ENCODE data around the gene FGD3. TPM values are rescaled to one million over a fixed set of nuclear protein-coding genes. Genes with fewer than 3 reads are reported as not detected.
A peak's percentile ranks its signal among the peaks of the same experiment; 100 is the strongest.

The FGD3 gene
- total RNA-seq, 2 experiments from 2014 or later: 72.1 to 91.2 TPM

DNA sequence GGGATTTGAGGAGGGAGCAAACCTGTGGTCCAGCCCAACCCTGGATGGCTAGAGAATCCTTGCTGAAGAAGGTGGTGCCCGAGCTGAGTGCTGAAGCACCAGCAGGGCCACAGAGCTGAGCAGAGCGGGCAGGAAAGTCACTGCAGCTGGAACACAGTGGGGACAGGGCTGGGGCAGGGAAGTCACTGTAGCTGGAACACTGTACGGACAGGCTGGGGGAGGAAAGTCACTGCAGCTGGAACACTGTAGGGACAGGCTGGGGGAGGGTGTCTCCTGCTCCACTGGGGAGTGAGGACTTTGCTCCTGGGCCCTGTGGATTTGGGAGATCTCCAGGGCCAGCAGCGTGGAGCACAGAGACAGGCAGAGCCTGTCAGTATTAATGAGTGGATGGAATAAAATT lies 102.2 kb downstream of the FGD3 start:
- no peak for ATAC-seq
- peaks cover 2% of the 10 kb centered on the region for H3K36me3 Mint-ChIP-seq
- CTCF ChIA-PET: interaction anchor here (0.8 to 1.4 kb wide), 2 partner anchors 10 to 46 kb away, joined by 3 to 4 read pairs; no protein-coding TSS in a partner anchor
- DNase-seq: no peak
- peaks cover 9% of the 10 kb centered on the region for H3K4me1 Mint-ChIP-seq
- peaks cover 2% of the 10 kb centered on the region for H3K9me3 Mint-ChIP-seq (ENCODE audit: low read depth)
- H3K4me3 Mint-ChIP-seq: no peak overlapping the region
- no peak overlapping the region for H3K27ac Mint-ChIP-seq
- H3K27me3 Mint-ChIP-seq: peaks cover 4% of the 10 kb centered on the region

DNA sequence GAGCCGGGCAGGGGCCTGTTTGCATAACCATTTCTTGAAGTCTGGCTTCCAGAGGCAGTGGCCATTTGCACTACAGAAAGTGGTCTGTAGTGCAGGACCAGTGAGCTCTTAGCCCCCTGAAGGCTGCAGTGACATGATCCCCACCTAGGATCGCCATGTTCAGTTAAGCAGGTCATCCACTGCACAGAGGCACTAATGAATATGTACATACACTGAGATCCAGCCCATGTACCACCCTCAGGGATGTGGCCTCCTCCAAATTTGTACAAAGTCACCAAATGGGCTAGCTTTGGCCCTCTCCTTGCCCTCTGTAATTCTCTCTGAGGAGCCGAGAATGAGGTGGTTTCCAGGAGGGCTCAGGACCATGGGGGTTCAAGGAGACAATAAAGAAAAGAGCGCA lies 102.9 kb downstream of the FGD3 start:
- ATAC-seq (no peak), DNase-seq (no peak)
- Mint-ChIP-seq H3K27ac (no peak overlapping the region), H3K4me1 (peaks cover 11% of the 10 kb centered on the region), H3K4me3 (no peak overlapping the region), H3K36me3 (no peaks in the 10 kb centered on the region), H3K27me3 (peaks cover 4% of the 10 kb centered on the region), H3K9me3 (ENCODE audit: low read depth) (no peaks in the 10 kb centered on the region)
- CTCF ChIA-PET: interaction anchor here (0.8 to 1.4 kb wide), 3 partner anchors 9 to 47 kb away, joined by 3 to 4 read pairs (median 4); no protein-coding TSS in a partner anchor

DNA sequence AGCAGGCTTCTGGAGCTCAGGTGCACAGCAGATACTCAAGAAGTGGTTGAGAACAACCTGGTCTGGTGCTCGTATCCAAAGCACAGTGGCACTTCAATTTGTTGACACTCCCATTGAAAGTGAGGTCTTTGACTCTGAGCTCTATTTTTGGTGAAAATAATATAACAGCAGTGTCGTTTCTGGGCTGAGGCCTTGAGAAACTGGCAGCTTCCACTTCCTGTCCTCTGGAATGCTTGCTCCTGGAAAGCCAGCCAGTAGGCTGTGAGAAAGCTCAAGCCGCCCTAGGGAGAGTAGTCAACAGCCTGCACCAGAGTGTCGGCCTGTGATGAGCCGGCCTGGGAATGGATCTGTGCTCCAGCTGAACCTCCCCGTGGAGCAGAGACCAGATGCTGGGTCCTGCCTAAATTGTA lies 104.4 kb downstream of the FGD3 start:
- DNase-seq (no peak), ATAC-seq (no peak)
- Mint-ChIP-seq H3K4me1 (peaks cover 11% of the 10 kb centered on the region), H3K36me3 (no peaks in the 10 kb centered on the region), H3K27me3 (no peaks in the 10 kb centered on the region), H3K9me3 (ENCODE audit: low read depth) (no peaks in the 10 kb centered on the region), H3K27ac (no peak overlapping the region), H3K4me3 (no peak overlapping the region)
- CTCF ChIA-PET: interaction anchor here (0.9 to 2.5 kb wide), 4 partner anchors 10 to 57 kb away, joined by 4 to 7 read pairs (median 5); no protein-coding TSS in a partner anchor

DNA sequence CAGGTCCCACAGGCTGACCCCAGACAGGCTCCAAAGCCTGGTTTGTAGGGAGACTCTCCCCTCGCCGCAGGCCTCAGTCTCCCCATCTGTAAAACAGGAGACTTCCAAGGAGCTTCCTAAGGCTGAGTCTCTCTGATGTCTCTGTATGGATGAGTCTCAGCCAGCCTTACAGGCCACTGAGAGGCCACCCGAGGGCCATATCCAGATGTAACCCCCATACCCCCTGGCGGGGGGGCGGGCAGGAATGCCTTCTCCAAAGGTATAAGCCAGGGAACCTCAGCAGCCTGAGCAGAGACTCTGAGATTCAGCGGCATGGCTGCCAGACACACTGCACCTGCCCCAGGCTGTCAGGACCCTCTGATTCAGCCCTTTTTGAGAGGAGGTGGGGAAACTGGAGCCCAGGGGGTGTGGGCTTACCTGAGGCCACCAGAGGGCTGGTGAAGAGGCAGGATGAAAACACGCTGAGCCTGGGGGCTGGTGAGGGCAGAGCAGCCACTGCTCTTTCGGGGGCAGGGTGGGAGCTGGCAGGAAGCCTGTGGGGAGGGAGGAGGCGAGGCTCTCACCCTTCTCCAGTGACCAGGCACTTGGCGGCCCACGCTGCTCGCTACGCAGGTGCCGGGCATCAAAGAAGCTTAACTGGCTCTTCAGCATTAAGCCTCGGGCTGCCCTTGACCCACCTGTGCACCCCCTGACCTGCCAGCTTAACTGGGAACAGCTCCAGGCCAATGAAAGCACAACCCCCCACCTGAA lies 105.6 kb downstream of the FGD3 start:
- CTCF ChIA-PET: interaction anchor here (0.6 to 2.5 kb wide), 4 partner anchors 27 to 63 kb away, joined by 3 to 7 read pairs (median 5); no protein-coding TSS in a partner anchor

DNA sequence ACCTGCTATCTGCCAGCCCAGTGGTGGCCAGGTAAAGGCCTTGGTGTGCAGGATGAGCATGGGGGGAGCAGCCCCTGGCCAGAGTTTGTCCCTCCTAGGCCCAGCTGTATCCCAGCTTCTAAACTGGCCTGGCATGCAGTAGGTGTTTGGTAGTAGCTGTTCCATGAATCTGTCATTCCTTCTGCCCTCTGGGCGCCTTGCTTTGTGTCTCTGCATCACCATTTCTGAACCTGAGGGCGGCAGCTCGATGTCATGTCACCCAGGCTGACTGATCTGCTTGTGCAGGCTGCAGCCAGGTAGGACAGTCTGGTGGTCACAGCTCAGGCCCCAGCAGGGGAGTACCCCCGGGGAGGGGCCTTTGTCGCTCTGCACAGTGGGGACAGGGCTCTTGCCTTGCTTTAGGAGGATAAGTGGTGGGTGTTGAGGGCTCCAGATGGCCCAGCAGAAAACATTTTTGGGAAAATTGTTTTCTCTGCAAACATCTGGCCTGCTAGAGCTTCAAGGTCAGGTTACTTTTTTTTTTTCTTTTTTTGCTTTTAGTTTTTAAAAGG lies 106.5 kb downstream of the FGD3 start:
- H3K9me3 Mint-ChIP-seq (ENCODE audit: low read depth): no peaks in the 10 kb centered on the region
- H3K4me1 Mint-ChIP-seq: peaks cover 12% of the 10 kb centered on the region
- no peaks in the 10 kb centered on the region for H3K27me3 Mint-ChIP-seq
- no peak overlapping the region for H3K27ac Mint-ChIP-seq
- no peak for ATAC-seq
- CTCF ChIA-PET: interaction anchor here (2.4 to 2.5 kb wide), 2 partner anchors 28 to 55 kb away, joined by 6 to 7 read pairs; no protein-coding TSS in a partner anchor
- DNase-seq: no peak
- no peaks in the 10 kb centered on the region for H3K36me3 Mint-ChIP-seq
- H3K4me3 Mint-ChIP-seq: no peak overlapping the region

More for the DNA sequence above, 105.6 kb downstream of the FGD3 start:
- no peak overlapping the region for H3K4me3 Mint-ChIP-seq
- no peak for ATAC-seq
- H3K27me3 Mint-ChIP-seq: no peaks in the 10 kb centered on the region
- H3K4me1 Mint-ChIP-seq: peaks cover 14% of the 10 kb centered on the region
- no peaks in the 10 kb centered on the region for H3K9me3 Mint-ChIP-seq (ENCODE audit: low read depth)
- no peak overlapping the region for H3K27ac Mint-ChIP-seq
- DNase-seq: no peak
- H3K36me3 Mint-ChIP-seq: no peaks in the 10 kb centered on the region

DNA sequence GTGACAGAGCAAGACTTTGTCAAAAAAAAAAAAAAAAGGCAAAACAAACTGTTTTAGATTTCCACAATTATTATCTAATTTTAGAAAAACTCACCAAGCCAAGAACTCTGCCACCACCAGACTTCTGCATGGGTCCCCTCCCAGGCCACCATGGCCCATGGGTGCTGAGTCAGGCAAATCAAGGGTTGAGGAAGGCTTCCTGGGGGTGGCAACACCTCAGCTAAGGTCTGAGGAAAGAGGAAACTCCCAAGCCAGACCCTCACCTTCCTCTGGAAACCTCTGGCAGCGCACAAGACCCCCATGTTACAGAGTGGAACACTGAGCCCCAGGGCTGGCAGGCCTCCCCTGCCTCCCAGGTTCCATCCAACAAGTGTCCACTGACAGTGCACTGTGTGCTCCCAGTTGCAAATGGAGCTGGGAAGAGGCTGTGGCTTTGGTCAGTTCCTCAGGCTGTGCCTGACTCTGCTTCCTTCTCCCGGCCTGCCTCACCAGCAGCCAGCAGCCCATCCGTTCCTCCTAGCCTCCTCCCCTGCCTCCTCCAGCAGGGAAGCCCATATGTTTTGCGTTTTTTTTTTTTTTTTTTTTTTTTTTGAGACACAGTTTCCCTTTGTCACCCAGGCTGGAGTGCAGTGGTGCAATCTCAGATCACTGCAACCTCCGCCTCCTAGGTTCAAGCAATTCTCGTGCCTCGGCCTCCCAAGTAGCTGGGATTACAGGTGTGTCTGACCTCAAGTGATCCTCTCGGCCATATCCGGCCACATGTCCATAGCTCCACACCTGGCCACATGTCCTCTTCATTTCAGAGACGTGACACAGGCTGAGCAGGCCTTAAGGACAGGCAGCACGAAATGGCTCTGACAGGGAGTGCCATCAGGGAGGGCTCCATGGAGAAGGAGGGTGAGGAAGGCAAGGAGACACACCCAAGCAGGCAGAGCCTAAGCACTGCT lies 107.7 kb downstream of the FGD3 start:
- Mint-ChIP-seq H3K27me3 (no peaks in the 10 kb centered on the region), H3K4me1 (peaks cover 18% of the 10 kb centered on the region), H3K9me3 (ENCODE audit: low read depth) (no peaks in the 10 kb centered on the region), H3K4me3 (no peak overlapping the region), H3K36me3 (no peaks in the 10 kb centered on the region), H3K27ac (no peak overlapping the region)
- CTCF ChIA-PET: interaction anchor here (1.0 kb wide), 1 partner anchor 15 kb away, joined by 3 read pairs; no protein-coding TSS in a partner anchor
- DNase-seq (no peak), ATAC-seq (no peak)

DNA sequence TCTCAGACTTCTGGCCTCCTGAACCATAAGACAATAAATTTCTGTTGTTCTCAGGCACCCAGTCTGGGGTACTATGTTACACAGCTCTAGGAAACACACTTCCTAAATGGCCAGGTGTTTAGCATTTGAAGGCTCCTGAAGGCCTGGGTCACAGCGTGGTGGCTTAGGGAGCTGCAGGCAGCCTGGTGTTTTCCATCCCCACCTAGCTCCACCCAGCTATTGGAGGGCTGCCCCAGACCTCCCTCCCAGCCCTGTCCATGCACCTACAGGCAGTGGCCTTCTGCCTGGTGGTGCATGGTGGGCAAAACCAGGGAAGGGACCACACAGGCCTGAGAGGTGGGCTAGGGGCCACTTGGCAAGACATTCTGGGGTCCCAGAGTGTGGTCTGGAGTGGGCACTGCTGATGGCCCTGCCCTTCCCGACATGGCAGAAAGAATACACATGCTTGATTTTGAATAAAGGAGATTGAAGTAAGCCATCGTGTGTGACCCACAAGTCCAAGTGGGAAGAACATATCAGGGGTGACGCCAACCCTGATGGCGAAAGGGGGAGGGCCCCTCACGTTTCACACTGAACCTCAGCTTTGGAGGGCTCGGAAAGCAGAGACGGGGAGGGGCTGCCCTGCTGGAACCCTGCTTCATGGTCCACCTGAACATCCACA lies 109.8 kb downstream of the FGD3 start:
- CTCF ChIA-PET: interaction anchor here (0.6 kb wide), 1 partner anchor 100 kb away, joined by 3 read pairs; no protein-coding TSS in a partner anchor
- no peak overlapping the region for H3K4me3 Mint-ChIP-seq
- ATAC-seq (no peak), DNase-seq (no peak)
- H3K27ac Mint-ChIP-seq: no peak overlapping the region
- no peaks in the 10 kb centered on the region for H3K27me3 Mint-ChIP-seq
- peaks cover 3% of the 10 kb centered on the region for H3K36me3 Mint-ChIP-seq
- H3K9me3 Mint-ChIP-seq (ENCODE audit: low read depth): no peaks in the 10 kb centered on the region
- H3K4me1 Mint-ChIP-seq: peaks cover 39% of the 10 kb centered on the region

DNA sequence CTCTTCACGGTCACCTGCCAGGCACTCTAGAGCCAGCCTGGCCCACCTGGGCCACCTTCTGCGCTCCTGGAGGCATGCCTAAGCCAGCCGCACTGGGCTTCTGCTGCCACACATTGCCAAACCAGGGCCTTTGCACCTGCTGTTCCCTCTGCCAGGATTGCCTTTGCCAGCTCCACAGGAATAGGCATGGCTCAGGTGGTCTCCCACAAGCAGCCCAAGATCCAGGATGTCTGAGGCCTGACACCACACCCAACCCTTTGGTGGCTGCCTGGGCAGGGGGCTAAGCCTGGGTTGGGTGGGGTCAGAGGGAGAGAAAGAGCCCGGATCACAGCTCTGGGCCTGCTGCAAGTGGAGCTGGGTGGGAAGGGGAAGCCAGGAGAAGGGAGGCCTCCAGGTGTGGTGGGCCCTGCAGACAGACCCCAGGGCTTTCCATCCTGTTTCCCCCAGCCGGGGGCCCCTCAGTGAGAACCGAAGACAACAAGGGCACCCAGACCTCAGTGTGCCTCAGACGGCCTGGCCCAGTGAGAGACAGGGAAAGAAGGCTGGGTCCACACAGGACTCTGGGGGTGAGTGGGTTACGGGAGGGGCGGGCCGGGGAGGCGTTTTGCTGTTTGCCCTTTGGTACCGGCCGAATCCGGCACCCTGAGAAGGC lies 110.5 kb downstream of the FGD3 start:
- ATAC-seq (peak; percentile 7), DNase-seq (no peak)
- no peaks in the 10 kb centered on the region for H3K9me3 Mint-ChIP-seq (ENCODE audit: low read depth)
- H3K4me3 Mint-ChIP-seq: peak overlapping the region; percentile 46
- CTCF ChIA-PET: interaction anchor here (0.6 kb wide), 1 partner anchor 100 kb away, joined by 3 read pairs; no protein-coding TSS in a partner anchor
- peaks cover 7% of the 10 kb centered on the region for H3K36me3 Mint-ChIP-seq
- H3K27me3 Mint-ChIP-seq: no peaks in the 10 kb centered on the region
- H3K27ac Mint-ChIP-seq: peak overlapping the region; percentile 63
- H3K4me1 Mint-ChIP-seq: peaks cover 46% of the 10 kb centered on the region

DNA sequence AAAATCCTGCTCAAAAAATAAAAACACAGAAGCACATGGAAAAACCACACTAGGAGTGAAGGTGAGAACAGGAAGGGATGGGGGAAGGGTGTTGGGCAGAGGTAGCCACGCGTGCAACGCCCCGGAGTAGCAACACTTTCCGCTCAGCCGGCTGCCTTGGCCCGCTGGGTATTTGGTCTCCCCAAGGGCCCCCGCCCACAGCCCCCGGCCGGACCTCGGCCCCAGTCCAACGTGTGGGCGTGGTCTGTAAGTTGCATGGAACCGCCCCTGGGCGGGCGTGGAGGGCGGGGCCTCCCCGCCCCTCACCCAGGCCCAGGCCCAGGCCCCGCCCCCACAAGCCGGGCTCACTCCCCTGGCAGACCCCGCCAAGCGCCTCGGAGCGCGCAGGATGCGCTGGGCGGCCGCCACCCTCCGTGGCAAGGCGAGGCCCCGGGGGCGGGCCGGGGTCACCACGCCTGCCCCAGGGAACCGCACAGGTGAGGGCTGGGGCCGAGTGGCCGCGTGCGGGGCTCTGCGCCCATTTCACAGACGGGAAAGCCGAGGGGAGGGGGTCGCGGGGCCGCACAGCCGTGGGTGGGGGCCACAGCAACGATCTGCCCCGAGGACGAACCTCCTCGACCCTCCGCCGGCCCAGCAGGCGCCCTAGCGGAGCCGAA lies 111.2 kb downstream of the FGD3 start, which contains the start of gene SUSD3:
Gene SUSD3, plus strand, starts transcription at position 347 of the 656 bp plus-strand sequence. Its CDS starts 42 bp downstream, at position 389.
- H3K27me3 Mint-ChIP-seq: no peaks in the 10 kb centered on the region
- H3K4me1 Mint-ChIP-seq: peaks cover 51% of the 10 kb centered on the region

DNA sequence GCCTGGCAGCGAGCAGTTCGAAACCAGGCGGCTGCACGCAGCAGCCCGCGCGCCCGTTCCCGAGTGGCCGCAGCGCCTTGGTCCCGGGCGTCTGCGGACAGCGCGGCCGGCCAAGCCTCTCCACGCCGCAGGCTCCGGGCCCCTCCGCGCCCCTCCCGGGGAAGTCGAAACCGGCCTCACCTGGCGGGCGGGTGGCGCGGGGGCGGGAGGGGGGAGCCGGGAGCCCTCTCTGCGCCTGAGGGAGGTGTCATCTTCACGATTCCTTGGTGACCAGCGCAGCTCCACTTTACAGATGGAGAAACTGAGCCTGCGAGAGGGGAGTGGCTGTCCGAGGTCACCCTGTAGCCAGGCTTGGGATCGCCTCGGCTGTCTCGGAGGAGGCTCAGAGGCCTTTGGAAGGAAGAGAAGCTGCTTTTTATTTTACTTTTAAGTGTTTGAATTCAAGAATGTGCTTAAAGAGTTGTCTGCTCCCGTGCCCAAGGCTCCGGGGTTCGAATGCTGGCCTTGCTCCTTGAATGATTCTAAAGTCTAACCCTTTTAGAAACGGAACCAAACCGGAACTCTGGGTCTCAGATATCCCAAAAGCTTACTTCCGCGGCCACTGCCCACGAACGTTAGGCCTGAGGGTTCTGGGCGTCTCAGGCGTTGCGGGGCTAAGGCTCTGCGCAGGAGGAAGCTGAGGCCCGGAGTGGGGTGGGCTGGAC lies 111.8 kb downstream of the FGD3 start:
- Mint-ChIP-seq H3K9me3 (ENCODE audit: low read depth) (no peaks in the 10 kb centered on the region), H3K4me3 (peak overlapping the region; percentile 85), H3K4me1 (peaks cover 57% of the 10 kb centered on the region), H3K27ac (peak overlapping the region; percentile 93), H3K36me3 (peaks cover 10% of the 10 kb centered on the region), H3K27me3 (no peaks in the 10 kb centered on the region)
- CTCF ChIA-PET: interaction anchor here (0.8 to 2.6 kb wide), 9 partner anchors 9 to 111 kb away, joined by 3 to 9 read pairs (median 5); partner anchors contain the start of gene CARD19
- ATAC-seq: peak; percentile 22
- peak; percentile 63 for DNase-seq

More for the DNA sequence above, 111.2 kb downstream of the FGD3 start, which contains the start of gene SUSD3:
- no peaks in the 10 kb centered on the region for H3K9me3 Mint-ChIP-seq (ENCODE audit: low read depth)
- H3K36me3 Mint-ChIP-seq: peaks cover 7% of the 10 kb centered on the region
- peak; percentile 76 for DNase-seq
- ATAC-seq: peak; percentile 72
- CTCF ChIA-PET: interaction anchor here (1.2 to 1.3 kb wide), 3 partner anchors 33 to 55 kb away, joined by 3 to 6 read pairs (median 5); no protein-coding TSS in a partner anchor
- H3K27ac Mint-ChIP-seq: peak within 1 kb of the TSS; percentile 93
- H3K4me3 Mint-ChIP-seq: peak within 1 kb of the TSS; percentile 85

All from activated CD8-positive, alpha-beta memory T cell treated with anti-CD3 and anti-CD28 coated beads, Interleukin-2, amount 10 ng/mL, durations not matched to agents 7 days and 5 days (primary cell).